HepG2 (cell line): ENCODE data around the gene FRMD5. TPM values are rescaled to one million over a fixed set of nuclear protein-coding genes. Genes with fewer than 3 reads are reported as not detected.

Experiments used
- ATAC-seq: fragments of 200-7000 bp; cut with Tn5 transposase; 3 replicates; pipeline ENCODE4 v1.9.1; 2020; ENCODE audit warnings: mild to moderate bottlenecking, moderate library complexity
- BruUV-seq: library from RNA; stranded (reverse); fragments of 400-500 nt; replicated peaks from 2 replicates; lab custom pipeline; 2021; lab: Mats Ljungman, UMichigan
- CTCF ChIA-PET: fragments of 300-600 bp; formaldehyde crosslinking; extraction: SDS; loops from one replicate; lab custom pipeline; 2021; ENCODE audit warnings: low total read pairs, inconsistent platforms, low intra/inter-chr PET ratio; lab: Yijun Ruan, JAX
- POLR2A ChIA-PET: fragments of 350-600 bp; sonication (Branson Sonifier 250); formaldehyde crosslinking; loops from one replicate; lab custom pipeline; 2020; ENCODE audit warnings: antibody characterized with exemption, inconsistent platforms; lab: Yijun Ruan, JAX
- DNase-seq: peaks from one replicate; pipeline ENCODE4 v3.0.0-alpha.2; 2015; ENCODE audit warnings: low spot score
- FAIRE-seq: peaks from 3 replicates; lab custom pipeline; 2011; peaks lifted over from hg19 to GRCh38; lab: Jason Lieb, UNC
- H2AFZ ChIP-seq: one replicate; pipeline ENCODE4 v1.6.1; 2011; ENCODE audit warnings: low read length, inconsistent platforms
- H3K27ac ChIP-seq: fragments of 300-600 bp; 3 replicates; pipeline ENCODE4 v1.8.0; 2011; ENCODE audit warnings: mixed run types, mild to moderate bottlenecking, mixed read lengths, low read length, inconsistent platforms; ENCODE audit not compliant: insufficient read depth; ENCODE audit errors: extremely low read length
- H3K27me3 ChIP-seq, 2 experiments: fragments of 200-600 bp in 1 of 2; 2 replicates in 1 of 2; 3 replicates in 1 of 2; pipeline versions ENCODE4 v1.6.0 to v1.8.0; 2011; ENCODE audit warnings: low read length in 2 of 2, mild to moderate bottlenecking in 2 of 2, moderate library complexity in 2 of 2, inconsistent platforms in 1 of 2; ENCODE audit not compliant: insufficient read depth in 2 of 2, control insufficient read depth in 1 of 2
- H3K36me3 ChIP-seq, 2 experiments: fragments of 200-600 bp in 1 of 2; replicated peaks in 1 of 2; 2 replicates in 1 of 2; 3 replicates in 1 of 2; pipeline versions ENCODE4 v1.5.1 to v1.8.0; 2011; ENCODE audit warnings: low read length in 2 of 2, inconsistent platforms in 1 of 2; ENCODE audit not compliant: insufficient read depth in 2 of 2, control insufficient read depth in 1 of 2
- H3K4me1 ChIP-seq: 2 replicates; pipeline ENCODE4 v1.5.1; 2012; ENCODE audit warnings: low read length, inconsistent platforms; ENCODE audit not compliant: insufficient read depth
- H3K4me2 ChIP-seq: 2 replicates; pipeline ENCODE4 v1.6.0; 2011; ENCODE audit warnings: low read depth, low read length, inconsistent platforms
- H3K4me3 ChIP-seq, 3 experiments: fragments of 200-600 bp in 1 of 3; sonication (generic), shearing (Covaris generic) in 1 of 3; replicated peaks in 1 of 3; 2 replicates each; pipeline ENCODE4 v1.5.1; 2011 to 2016; ENCODE audit warnings: low read length in 3 of 3, inconsistent platforms in 2 of 3, low read depth in 2 of 3, mild to moderate bottlenecking in 2 of 3, control low read depth in 1 of 3, mixed read lengths in 1 of 3; ENCODE audit not compliant: insufficient read depth in 1 of 3
- H3K79me2 ChIP-seq: one replicate; pipeline ENCODE4 v1.6.1; 2011; ENCODE audit warnings: low read length, inconsistent platforms; ENCODE audit not compliant: insufficient read depth
- H3K9ac ChIP-seq: 2 replicates; pipeline ENCODE4 v1.6.0; 2011; ENCODE audit warnings: mild to moderate bottlenecking, low read depth, low read length, inconsistent platforms; ENCODE audit not compliant: insufficient read depth
- H3K9me3 ChIP-seq: 2 replicates; pipeline ENCODE4 v1.5.1; 2012; ENCODE audit warnings: mild to moderate bottlenecking, low read length
- H4K20me1 ChIP-seq: 2 replicates; pipeline ENCODE4 v1.6.0; 2011; ENCODE audit warnings: inconsistent platforms, mild to moderate bottlenecking, low read length, moderate library complexity; ENCODE audit not compliant: insufficient read depth
- ADNP ChIP-seq: sonication (generic); formaldehyde crosslinking; IDR thresholded peaks from 2 replicates; pipeline ENCODE4 v1.4.0; 2020; ENCODE audit warnings: missing genetic modification reagents
- ASH2L ChIP-seq: fragments of 300-600, 200-600 bp; sonication (generic); IDR thresholded peaks from 2 replicates; pipeline ENCODE4 v1.7.0; 2017; ENCODE audit warnings: low read depth, mild to moderate bottlenecking, moderate library complexity, mixed read lengths, low read length; ENCODE audit not compliant: insufficient read length
- FOSL2 ChIP-seq: sonication (generic); formaldehyde crosslinking; IDR thresholded peaks from 2 replicates; pipeline ENCODE4 v1.4.0; 2020; ENCODE audit warnings: missing genetic modification reagents
- GTF3A ChIP-seq: sonication (generic); formaldehyde crosslinking; conservative IDR thresholded peaks from 2 replicates; pipeline ENCODE4 v1.4.0; 2020; ENCODE audit warnings: mild to moderate bottlenecking, missing genetic modification reagents
- HMGA1 ChIP-seq: sonication (generic); formaldehyde crosslinking; conservative IDR thresholded peaks from 2 replicates; pipeline ENCODE4 v1.4.0; 2020; ENCODE audit warnings: missing genetic modification reagents
- IRF2 ChIP-seq: IDR thresholded peaks from 2 replicates; pipeline ENCODE4 v1.6.1; 2018; ENCODE audit warnings: missing genetic modification reagents, missing compliant biosample characterization
- JUNB ChIP-seq: sonication (generic); formaldehyde crosslinking; IDR thresholded peaks from 2 replicates; pipeline ENCODE4 v1.8.0; 2022; ENCODE audit warnings: missing genetic modification reagents, mild to moderate bottlenecking, borderline replicate concordance
- RELA ChIP-seq: sonication (generic); formaldehyde crosslinking; IDR thresholded peaks from 2 replicates; pipeline ENCODE4 v1.4.0; 2020; ENCODE audit warnings: missing genetic modification reagents
- RFX1 ChIP-seq: fragments of 450-650 bp; IDR thresholded peaks from 2 replicates; pipeline ENCODE4 v1.6.1; 2017
- SUZ12 ChIP-seq: fragments of 150-350 bp; IDR thresholded peaks from 2 replicates; pipeline ENCODE4 v1.6.1; 2014; ENCODE audit warnings: low read depth, low read length
- ZBTB20 ChIP-seq: sonication (generic); formaldehyde crosslinking; IDR thresholded peaks from 2 replicates; pipeline ENCODE4 v1.8.1; 2023; ENCODE audit warnings: missing genetic modification reagents, low read depth, mild to moderate bottlenecking, borderline replicate concordance
- ZFP36L2 ChIP-seq: sonication (generic); formaldehyde crosslinking; IDR thresholded peaks from 2 replicates; pipeline ENCODE4 v1.4.0; 2020; ENCODE audit warnings: missing genetic modification reagents
- ZNF775 ChIP-seq: sonication (generic); formaldehyde crosslinking; IDR thresholded peaks from 2 replicates; pipeline ENCODE4 v1.4.0; 2020; ENCODE audit warnings: missing genetic modification reagents, mild to moderate bottlenecking, moderate library complexity, borderline replicate concordance
- WGBS: methylation state at CpG from one replicate; pipeline ENCODE4 v1.1.6; 2017; ENCODE audit warnings: low lambda C conversion rate; 5-methylcytosine and 5-hydroxymethylcytosine counted together
- in situ Hi-C: cut with HindIII; loops from 2 replicates; pipeline ENCODE4 v1.10.0; 2017; ENCODE audit warnings: low pct_unique_long_range_greater_than_20kb; ENCODE audit not compliant: extremely low pct_ligation_motif_present
- intact Hi-C: fragments of 100-400 bp; cut with micrococcal nuclease; formaldehyde crosslinking; loops from one replicate; pipeline ENCODE4 v1.10.0; 2022; ENCODE audit not compliant: unreplicated experiment
- polyA plus RNA-seq, 8 experiments: library from polyadenylated mRNA; depleted of rRNA in 3 of 8; stranded (reverse) in 7 of 8; unstranded in 1 of 8; fragments of >200 nt; fragmentation: Illumina TruSeq in 4 of 8; extraction: Trizol in 4 of 8; gene quantifications; 2 replicates each; pipeline versions ENCODE4 v1.2.1 to v1.2.3, GENCODE V29; 2011 to 2016; ENCODE audit warnings: low read depth in 4 of 8, missing spikeins in 1 of 8, mixed read lengths in 1 of 8; ENCODE audit not compliant: insufficient read depth in 1 of 8
- total RNA-seq, 5 experiments: library from RNA; depleted of rRNA; stranded (reverse); fragments of >200 nt; fragmentation: Illumina TruSeq; extraction: Trizol; gene quantifications; 2 replicates each; pipeline ENCODE4 v1.2.3, GENCODE V29; 2016; ENCODE audit warnings: low read depth in 1 of 5
- TF ChIP-seq, protein P1 (sequence below): sonication (generic); formaldehyde crosslinking; IDR thresholded peaks from 2 replicates; pipeline ENCODE4 v1.5.0; 2020; ENCODE audit warnings: missing genetic modification reagents
- TF ChIP-seq, protein P2 (sequence below), 2 experiments: fragments of 450-650 bp in 1 of 2; sonication (generic) in 1 of 2; formaldehyde crosslinking in 1 of 2; IDR thresholded peaks; 2 replicates each; pipeline versions ENCODE4 v1.6.1 to v1.8.0; 2016 to 2022; ENCODE audit warnings: antibody characterized with exemption in 1 of 2, mild to moderate bottlenecking in 1 of 2, missing genetic modification reagents in 1 of 2

FRMD5 gene
- total and polyA plus RNA-seq, 2 of the 13 experiments (the other 11 are each of a cell fraction or from before 2014, with no cell fraction given): 0.93 to 1.5 TPM

DNA sequence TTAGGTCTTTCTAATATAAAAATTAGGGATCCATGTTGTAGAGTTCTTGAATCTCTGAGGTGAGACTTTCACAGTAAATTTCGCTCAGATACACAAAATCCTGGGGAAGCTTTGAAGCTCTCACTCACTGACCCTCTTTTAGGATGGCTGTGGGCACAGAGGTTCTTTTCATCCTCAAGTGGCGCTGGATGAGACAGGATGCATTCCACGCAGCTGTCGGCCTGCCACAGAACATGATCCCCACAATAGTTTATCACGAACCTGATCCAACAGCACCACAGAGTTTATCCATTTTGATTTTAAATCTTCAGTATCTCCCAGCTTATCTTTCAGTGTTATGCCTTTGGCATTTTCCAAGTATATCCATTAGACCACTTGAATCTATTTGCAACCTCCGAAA lies 276.4 kb downstream of the FRMD5 start:
- Histone ChIP-seq H3K4me2 (no peak overlapping the region), H3K9ac (no peak overlapping the region), H3K27ac (no peak overlapping the region), H3K36me3 (no peaks in the 10 kb centered on the region), H2AFZ (no peak overlapping the region), H3K9me3 (no peaks in the 10 kb centered on the region), H3K4me1 (no peaks in the 10 kb centered on the region), H3K79me2 (no peaks in the 10 kb centered on the region), H3K4me3 (no peak overlapping the region), H3K27me3 (peaks cover 0 to 5% of the 10 kb centered on the region in 2 experiments; a peak in 2 of 5 replicates), H4K20me1 (no peaks in the 10 kb centered on the region)
- no TSS peak for BruUV-seq
- CTCF ChIA-PET: no interaction called here
- DNase-seq (no peak), FAIRE-seq (no peak), ATAC-seq (no peak)
- 55% methylated on average over 6 of the region's 6 CpGs for WGBS
- intact Hi-C loops (no loop called here), in situ Hi-C loops (no loop called here)
- POLR2A ChIA-PET: no interaction called here
- TF ChIP-seq ZFP36L2 (no peak), ADNP (CRISPR knock-in tag) (no peak), HMGA1 (CRISPR knock-in tag) (no peak), ZNF775 (no peak), ASH2L (no peak), ZBTB20 (no peak), IRF2 (CRISPR knock-in tag) (no peak), RELA (CRISPR knock-in tag) (no peak), RFX1 (no peak), FOSL2 (no peak), JUNB (CRISPR knock-in tag) (no peak), SUZ12 (no peak), GTF3A (CRISPR knock-in tag) (no peak)
- TF ChIP-seq, protein P1, sequence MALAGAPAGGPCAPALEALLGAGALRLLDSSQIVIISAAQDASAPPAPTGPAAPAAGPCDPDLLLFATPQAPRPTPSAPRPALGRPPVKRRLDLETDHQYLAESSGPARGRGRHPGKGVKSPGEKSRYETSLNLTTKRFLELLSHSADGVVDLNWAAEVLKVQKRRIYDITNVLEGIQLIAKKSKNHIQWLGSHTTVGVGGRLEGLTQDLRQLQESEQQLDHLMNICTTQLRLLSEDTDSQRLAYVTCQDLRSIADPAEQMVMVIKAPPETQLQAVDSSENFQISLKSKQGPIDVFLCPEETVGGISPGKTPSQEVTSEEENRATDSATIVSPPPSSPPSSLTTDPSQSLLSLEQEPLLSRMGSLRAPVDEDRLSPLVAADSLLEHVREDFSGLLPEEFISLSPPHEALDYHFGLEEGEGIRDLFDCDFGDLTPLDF: no peak
- TF ChIP-seq, protein P2, sequence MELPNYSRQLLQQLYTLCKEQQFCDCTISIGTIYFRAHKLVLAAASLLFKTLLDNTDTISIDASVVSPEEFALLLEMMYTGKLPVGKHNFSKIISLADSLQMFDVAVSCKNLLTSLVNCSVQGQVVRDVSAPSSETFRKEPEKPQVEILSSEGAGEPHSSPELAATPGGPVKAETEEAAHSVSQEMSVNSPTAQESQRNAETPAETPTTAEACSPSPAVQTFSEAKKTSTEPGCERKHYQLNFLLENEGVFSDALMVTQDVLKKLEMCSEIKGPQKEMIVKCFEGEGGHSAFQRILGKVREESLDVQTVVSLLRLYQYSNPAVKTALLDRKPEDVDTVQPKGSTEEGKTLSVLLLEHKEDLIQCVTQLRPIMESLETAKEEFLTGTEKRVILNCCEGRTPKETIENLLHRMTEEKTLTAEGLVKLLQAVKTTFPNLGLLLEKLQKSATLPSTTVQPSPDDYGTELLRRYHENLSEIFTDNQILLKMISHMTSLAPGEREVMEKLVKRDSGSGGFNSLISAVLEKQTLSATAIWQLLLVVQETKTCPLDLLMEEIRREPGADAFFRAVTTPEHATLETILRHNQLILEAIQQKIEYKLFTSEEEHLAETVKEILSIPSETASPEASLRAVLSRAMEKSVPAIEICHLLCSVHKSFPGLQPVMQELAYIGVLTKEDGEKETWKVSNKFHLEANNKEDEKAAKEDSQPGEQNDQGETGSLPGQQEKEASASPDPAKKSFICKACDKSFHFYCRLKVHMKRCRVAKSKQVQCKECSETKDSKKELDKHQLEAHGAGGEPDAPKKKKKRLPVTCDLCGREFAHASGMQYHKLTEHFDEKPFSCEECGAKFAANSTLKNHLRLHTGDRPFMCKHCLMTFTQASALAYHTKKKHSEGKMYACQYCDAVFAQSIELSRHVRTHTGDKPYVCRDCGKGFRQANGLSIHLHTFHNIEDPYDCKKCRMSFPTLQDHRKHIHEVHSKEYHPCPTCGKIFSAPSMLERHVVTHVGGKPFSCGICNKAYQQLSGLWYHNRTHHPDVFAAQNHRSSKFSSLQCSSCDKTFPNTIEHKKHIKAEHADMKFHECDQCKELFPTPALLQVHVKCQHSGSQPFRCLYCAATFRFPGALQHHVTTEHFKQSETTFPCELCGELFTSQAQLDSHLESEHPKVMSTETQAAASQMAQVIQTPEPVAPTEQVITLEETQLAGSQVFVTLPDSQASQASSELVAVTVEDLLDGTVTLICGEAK (IDR thresholded peaks at IDR 0.05): no peak
- TF ChIP-seq, protein P2 (CRISPR knock-in tag; IDR thresholded peaks at IDR 0.05): no peak
